Stimulated activated CD4-positive, alpha-beta T cell treated with anti-CD3 and anti-CD28 coated beads, TNF-alpha, amount 100 ng/mL, for 48 hours (primary cell): ENCODE data around the gene GNPDA2.
"Not testable (repeated sequence)": the region's sequence is repeated elsewhere in the genome, so short reads cannot be mapped to it uniquely, and the experiment has no call there.

Experiments
- DNase-seq, 3 donors: peaks; one replicate each; pipeline ENCODE4 v3.0.0-alpha.2; 2020; ENCODE audit warnings: low read depth in 3 of 3

GNPDA2 gene

GRCh38 chr4:44726038-44726871 is at the start of gene GNPDA2:
Gene GNPDA2, minus strand, starts transcription at chr4:44726556. Its CDS starts 4,349 bp downstream, at chr4:44722207.
- DNase-seq = peak; percentile 60 to 68 (median 67)

- DNase-seq = no peak
These were observed 46.0 kb upstream of the GNPDA2 start for GRCh38 chr4:44772340-44772739.

- DNase-seq = no peak
These were observed 45.4 kb upstream of the GNPDA2 start for GRCh38 chr4:44771789-44772188.

- no peak for DNase-seq
These were observed 40.1 kb upstream of the GNPDA2 start for GRCh38 chr4:44766453-44766852.

- no peak for DNase-seq
These were observed 38.8 kb upstream of the GNPDA2 start for GRCh38 chr4:44765116-44765515.

GRCh38 chr4:44761306-44761705 is 35.0 kb upstream of the GNPDA2 start:
- no peak for DNase-seq

- peak in 1 of 3 donors; percentile 5 for DNase-seq
These were observed 34.0 kb upstream of the GNPDA2 start for GRCh38 chr4:44760142-44760898.

GRCh38 chr4:44756559-44756958 is 30.2 kb upstream of the GNPDA2 start:
- DNase-seq = no peak

- no peak for DNase-seq
These were observed 13.8 kb upstream of the GNPDA2 start for GRCh38 chr4:44740201-44740600.

DNA sequence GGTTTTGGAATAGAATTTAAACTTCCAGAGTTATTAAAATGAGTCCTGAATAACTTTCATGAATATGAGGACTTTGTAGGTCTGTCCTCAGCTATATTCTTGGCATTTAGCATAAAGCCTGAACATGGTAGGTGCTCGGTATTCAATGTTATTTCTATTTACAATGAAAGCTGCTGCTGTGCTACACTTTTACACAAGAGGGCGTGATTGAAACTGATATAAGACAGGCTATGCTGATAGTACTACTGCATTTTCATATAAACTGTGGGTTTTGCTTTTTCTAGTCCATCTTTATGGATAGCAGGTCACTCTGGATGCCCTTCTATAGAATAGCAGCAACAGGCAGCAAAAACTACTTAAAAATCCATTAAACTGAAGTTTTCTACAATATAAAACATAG is 12.3 kb upstream of the GNPDA2 start:
- DNase-seq = no peak

- DNase-seq = no peak
These were observed 10.5 kb upstream of the GNPDA2 start for GRCh38 chr4:44736900-44737299.

GRCh38 chr4:44728694-44729093 is 2.3 kb upstream of the GNPDA2 start:
- not testable (repeated sequence) for DNase-seq

- no peak for DNase-seq
These were observed 1.1 kb upstream of the GNPDA2 start for GRCh38 chr4:44727471-44727870.

GRCh38 chr4:44725726-44726037 is 674 bp downstream of the GNPDA2 start:
- no peak for DNase-seq

- DNase-seq = no peak
These were observed 1.2 kb downstream of the GNPDA2 start for GRCh38 chr4:44725166-44725565.

DNA sequence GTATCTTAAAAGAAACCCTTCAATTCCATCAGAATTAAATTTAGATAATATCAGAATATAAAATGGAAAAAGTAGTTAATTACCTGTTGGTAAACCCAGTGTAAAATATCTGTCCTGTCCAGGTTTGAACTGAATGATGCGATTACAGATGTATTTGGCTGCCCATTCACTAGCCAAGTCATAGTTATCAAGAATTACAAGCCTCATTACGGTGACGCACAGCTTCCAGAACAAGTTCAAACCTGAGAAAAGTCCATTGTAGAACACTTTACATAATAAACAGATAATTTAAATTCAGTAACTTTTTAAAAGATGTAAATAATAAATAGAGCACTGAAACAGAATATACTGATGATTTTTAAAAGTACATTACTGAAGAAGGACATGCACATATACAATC is 4.4 kb downstream of the GNPDA2 start:
- DNase-seq = no peak

DNA sequence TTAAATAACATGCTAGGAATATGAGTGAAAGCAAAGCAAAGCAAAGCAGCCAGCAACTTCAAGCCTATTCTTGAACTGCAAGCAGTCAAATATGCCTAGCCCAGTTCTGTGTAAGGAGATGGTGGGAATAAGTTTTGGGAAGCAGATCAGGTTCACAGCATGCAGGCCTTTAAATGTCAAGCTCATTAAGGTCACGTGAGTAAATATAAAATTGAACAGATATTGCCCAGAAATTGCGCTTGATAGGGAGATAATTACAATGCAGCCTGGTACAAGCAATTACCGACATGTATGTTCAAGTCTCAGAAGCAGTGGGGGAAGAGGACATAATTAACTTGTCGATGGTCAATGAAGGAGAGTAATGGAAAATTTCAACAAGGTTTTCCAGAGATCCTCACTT is 6.0 kb downstream of the GNPDA2 start:
- no peak for DNase-seq

GRCh38 chr4:44716597-44716996 is 9.8 kb downstream of the GNPDA2 start:
- no peak for DNase-seq

- DNase-seq = no peak
These were observed 13.2 kb downstream of the GNPDA2 start for GRCh38 chr4:44713125-44713524.

DNA sequence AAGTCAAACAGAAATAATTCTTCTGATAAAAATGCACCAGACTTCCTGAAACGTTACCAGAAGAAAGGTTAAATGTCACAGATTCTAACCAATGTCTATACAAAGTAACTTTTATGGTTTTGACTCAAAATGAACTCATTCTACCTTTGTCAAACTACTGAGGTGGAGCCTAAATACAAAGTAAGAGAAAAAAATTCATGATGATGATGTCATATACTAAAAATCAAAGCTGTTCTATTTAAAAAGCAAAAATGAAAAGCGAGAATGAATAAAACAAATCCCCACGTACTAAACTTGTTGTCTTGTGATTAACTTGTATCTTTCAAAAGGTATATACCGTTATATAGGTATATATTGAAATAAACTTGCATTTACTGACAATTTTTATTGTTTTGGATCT is 21.7 kb downstream of the GNPDA2 start:
- DNase-seq = no peak

DNA sequence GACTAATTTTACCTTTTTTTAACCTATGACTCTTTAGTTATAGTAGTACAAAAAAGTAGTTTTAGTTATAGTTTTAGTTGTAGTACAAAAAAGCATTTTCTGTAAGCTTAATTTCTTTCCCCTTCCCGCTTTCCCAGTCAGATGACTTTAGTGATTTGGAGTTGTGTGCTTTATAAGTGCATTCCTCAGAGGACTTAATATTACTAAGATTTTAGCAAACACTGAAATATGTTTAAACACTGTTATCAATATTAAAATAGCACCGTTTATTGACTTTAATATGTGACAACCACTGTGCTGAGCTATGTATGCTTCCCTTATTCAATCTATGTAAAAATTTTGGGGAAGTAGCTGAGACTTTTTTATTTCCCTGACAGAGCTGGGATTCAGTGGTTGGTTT is 25.3 kb downstream of the GNPDA2 start:
- no peak for DNase-seq

DNA sequence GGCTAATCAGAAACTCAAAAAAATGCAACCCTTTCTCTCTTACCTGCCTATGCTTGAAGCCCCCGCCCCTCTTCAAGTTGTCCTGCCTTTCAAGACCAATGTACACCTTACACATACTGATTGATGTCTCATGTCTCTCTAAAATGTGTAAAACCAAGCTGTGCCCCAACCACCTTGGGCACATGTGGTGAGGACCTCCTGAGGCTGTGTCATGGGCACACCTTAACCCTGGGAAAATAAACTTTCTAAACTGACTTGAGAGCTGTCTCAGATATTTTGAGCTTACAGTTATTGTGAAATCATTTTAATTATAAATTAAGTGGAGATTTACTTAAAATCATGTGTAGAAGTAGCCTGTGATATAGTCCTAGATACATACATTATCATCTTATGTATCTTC is 25.9 kb downstream of the GNPDA2 start:
- DNase-seq = no peak

GRCh38 chr4:44684648-44685047 is 41.7 kb downstream of the GNPDA2 start:
- DNase-seq = no peak
